Amniotic stem cell (primary cell): ENCODE data around the gene SCAF1.

Experiments used
- DNase-seq: peaks from one replicate; lab custom pipeline; 2025; lab: John Stamatoyannopoulos, UW

SCAF1 gene

GRCh38 chr19:49666120-49666444, 24.1 kb downstream of the SCAF1 start:
- no peak for DNase-seq

DNA sequence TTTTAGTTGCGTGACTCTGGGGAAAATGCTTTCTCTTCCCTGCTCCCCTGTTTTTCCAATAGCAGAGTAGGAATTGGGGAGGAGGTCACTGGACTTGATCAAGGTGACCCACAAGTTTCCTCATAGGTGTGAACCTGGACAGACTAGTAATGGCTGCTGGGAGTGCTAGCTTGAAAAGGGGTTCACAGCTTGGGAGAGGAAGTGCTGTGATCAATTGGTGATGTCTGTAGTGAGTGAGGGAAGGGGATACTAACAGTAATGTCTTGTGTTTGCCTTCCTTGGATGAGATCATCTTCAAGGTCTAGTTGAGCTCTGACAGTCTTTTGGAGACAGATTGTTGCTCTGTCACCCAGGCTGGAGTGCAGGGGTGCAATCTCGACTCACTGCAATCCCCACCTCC, 25.5 kb downstream of the SCAF1 start:
- DNase-seq, result no peak

GRCh38 chr19:49669516-49669915, 27.5 kb downstream of the SCAF1 start:
- no peak for DNase-seq

DNA sequence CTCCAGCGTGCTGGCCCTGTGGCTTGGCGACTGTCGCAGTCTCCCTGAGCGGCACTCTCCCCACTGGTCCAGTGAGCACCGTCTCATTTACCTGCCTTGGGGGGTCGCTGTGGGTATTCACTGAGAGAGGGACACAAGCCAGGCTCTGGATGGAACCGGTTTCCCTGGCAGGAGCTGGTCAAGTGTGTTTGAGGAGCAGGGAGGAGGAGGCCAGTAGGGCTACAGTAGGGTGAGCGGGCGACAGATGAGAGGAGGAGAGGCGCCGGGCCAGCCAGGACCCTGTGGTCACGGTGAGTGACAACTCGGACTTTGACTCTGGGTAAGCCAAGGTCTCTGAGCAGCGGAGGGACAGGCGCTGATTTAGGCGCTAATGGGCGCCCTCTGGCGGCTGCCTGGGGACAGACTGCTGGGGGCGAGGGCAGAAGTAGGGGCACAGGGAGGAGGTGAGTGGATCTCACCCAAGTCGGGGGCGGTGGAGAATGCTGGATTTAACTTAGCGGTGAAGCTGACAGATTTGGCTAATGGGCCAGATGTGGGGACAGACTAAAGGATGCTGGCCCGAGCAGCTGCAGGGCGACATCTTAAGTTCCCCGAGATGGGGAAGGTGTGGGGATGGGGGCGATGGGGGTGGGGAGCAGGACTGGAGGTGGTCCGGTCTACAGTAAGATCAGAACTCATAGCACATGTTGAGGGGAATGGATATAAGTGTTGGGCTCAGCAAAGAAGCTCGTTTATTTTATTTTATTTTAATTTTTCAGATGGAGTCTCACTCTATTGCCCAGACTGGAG, 30.3 kb downstream of the SCAF1 start:
- DNase-seq, result peak; percentile 44

GRCh38 chr19:49676136-49676783, 34.3 kb downstream of the SCAF1 start:
- DNase-seq, result peak; percentile 81

GRCh38 chr19:49676784-49677230, 34.8 kb downstream of the SCAF1 start:
- peak; percentile 100 for DNase-seq

- no peak for DNase-seq
Measured at GRCh38 chr19:49677231-49677900, 35.4 kb downstream of the SCAF1 start, which contains the start of gene PRMT1. Gene PRMT1, plus strand, starts transcription at chr19:49677271. Its CDS starts 10 bp downstream, at chr19:49677281.

DNA sequence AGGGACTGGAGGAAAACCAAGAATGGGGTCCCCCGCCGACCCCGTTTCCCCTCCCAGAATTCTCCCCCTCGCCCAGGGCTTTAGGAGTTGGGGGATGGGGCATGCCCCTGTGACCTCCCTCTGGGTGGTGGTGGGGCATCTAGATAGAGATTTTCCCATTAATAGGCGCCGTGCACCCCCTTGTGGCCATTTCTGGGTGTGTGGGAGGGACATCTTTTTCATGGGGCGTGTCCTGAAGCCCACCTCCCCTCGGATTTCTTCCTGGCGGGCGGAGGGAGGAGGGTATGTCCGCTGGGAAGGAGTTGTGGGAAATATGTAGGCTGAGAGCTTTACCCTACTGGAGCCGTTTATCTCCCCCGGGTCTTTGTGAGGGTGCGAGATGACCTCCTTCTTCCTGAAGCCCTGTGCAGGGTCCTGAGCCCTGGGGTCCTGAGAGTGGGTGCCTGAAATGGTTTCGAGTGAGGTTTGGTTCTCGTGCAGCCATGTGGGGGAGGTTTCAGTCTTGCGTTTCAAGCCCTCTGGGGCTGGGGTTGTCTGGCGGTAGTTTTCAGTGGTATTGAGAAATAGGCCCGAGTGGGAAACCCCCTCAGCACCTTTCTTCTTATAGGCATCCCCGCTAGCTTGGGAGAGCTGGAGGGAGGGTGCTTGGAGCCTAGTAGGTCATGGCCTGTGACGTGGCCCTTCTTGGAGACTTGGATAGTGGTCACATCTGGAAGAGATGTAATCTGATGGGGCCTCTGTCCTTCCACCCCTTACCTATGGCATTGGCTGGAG, 36.1 kb downstream of the SCAF1 start:
- DNase-seq, result no peak

DNA sequence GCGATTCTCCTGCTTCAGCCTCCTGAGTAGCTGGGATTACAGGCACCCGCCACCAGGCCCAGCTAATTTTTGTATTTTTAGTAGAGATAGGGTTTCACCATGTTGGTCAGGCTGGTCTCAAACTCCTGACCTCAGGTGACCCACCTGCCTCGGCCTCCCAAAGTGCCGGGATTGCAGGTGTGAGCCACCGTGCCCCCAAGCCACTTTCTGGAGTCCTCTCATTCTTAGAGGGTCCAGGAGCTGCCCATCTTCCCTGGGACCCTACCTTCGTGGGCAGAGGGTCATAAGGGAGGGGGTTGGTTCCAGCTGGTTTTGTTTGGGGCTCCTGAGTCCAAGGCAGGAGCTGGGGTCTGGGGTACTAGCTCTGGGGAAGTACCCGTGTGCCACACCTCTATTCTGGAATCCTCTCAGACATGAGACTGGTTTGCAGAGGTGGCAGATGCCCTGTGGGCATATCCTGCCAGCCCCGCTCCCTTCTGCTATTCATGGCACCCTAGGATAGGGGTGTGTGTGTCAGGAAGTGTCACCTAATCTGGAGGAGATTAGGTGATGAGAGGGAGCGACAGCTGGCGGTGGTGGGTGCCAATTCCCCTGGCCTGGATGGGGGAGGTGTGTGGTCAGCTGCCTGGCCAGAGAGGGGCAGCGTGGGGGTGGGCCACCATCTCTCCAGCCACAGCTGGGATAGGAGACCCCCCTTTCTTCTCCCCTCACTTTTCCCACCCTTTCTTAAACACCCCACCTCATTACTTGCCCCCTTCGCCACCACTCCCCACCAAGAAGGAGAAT, 37.2 kb downstream of the SCAF1 start:
- DNase-seq, result no peak

- DNase-seq, result no peak
Measured at GRCh38 chr19:49679771-49680413, 37.9 kb downstream of the SCAF1 start.

DNA sequence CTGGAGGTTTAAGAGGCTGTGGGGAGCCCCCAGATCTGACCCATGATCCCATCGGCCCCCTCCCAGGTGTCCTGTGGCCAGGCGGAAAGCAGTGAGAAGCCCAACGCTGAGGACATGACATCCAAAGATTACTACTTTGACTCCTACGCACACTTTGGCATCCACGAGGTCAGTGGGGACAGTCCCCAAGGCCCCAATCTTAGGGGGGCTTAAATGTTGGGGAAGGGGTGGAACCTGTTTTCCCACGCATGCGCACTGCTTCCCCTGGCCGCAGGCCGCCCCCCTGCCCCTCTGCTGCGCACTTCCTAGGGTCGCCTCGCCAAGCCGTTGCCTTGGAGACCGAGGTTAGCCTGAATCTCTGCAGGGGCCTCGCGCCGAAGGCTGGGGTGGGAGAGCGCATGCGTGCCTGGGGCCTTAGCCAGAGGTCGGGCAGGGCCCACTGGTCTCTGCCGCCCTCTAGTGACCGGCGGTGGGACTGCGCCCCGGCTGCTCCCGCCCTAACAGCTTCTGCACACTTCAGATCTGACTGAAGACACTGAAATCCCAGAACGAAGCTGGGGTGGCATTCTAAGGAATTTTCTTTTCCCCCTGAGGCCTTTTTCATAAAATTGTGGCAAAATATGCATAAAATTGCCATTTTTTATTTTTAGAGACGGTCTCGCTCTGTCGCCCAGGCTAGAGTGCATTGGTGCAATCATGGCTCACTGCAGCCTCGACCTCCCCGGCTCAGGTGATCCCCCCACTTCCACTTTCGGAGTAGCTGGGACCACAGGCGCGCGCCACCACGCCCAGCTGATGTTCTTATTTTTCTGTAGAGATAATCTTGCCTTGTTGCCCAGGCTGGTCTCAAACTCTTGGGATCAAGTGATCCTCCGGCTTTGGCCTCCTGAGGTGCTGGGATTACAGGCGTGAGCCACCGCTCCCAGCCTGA, 38.7 kb downstream of the SCAF1 start:
- peak; percentile 49 for DNase-seq

- DNase-seq, result no peak
Measured at GRCh38 chr19:49681830-49682229, 39.8 kb downstream of the SCAF1 start.

DNA sequence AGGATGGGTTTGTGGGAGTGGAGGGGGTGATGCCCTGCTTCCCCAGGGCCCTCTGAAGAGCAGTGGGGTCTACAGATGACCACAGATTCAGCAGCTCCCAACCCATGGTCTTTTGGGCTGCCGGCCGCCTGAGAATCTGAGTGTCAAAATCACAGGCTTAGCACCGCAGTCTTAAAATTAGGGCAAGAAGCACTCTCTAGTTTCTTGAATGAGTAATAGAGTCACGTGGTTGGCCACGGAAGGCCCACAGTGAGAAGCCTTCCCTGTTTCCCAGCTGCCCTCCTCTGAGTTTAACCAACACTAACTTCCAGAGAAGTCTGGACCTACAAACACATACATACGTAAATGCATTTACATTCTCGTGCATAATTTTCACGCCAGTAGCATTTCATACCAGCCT, 40.3 kb downstream of the SCAF1 start:
- DNase-seq, result no peak

DNA sequence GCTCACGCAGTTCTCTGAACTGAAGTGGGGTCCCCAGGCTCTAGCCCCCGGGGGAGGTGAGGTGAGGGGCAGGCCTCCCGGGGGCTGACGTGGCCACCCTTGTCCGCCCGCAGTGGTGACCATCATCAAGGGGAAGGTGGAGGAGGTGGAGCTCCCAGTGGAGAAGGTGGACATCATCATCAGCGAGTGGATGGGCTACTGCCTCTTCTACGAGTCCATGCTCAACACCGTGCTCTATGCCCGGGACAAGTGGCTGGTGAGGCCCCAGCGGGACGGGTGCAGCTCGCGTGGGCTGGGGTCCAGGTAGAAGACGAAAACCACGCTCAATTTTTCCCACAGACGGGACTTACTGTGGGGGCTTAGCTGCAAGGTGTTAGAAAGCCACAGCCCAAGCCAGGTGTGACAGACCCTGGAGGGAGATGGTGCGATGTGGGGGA, 41.8 kb downstream of the SCAF1 start:
- no peak for DNase-seq

GRCh38 chr19:49684251-49684982, 42.4 kb downstream of the SCAF1 start:
- DNase-seq, result no peak

DNA sequence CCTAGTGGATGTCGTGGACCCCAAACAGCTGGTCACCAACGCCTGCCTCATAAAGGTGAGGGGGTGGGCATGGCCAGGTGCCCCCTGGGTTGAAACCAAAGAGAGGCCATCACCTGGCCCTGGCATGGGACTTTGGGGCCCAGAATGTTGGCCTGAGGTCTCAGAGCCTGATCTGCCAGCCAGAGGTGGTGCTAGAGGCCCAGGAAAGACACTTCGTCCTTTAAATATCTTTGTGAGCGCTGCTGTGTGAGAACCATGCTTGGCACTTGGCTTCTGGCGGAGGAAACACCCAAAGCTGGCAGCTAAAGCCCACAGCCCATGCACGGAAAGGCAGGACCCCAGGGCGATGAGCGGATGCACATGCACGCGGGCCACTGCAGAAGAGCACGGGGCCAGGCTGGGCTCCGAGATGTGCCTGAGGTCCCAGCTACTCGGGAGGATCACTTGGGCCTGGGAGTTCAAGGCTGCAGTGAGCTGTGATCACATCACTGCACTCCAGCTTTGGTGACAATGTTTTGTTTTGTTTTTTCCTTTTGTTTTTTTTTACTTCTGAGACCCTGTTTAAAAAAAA, 43.1 kb downstream of the SCAF1 start:
- DNase-seq, result no peak

DNA sequence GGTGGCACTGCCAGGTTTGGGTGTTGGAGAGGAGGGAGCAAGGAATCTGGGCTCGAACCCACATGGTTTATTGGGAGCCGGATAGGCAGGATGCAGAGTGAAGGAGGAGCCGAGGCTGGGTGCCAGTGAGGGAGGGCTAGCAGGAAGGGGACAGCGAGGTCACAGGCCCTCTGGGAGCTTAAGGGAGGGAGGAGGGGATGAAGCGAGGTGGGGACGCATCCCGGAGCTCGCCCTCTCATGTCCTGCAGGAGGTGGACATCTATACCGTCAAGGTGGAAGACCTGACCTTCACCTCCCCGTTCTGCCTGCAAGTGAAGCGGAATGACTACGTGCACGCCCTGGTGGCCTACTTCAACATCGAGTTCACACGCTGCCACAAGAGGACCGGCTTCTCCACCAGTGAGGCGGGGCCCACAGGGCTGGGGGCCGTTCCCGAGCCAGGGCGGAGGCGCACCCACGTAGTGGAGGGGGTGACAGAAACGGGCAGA, 43.9 kb downstream of the SCAF1 start:
- no peak for DNase-seq

DNA sequence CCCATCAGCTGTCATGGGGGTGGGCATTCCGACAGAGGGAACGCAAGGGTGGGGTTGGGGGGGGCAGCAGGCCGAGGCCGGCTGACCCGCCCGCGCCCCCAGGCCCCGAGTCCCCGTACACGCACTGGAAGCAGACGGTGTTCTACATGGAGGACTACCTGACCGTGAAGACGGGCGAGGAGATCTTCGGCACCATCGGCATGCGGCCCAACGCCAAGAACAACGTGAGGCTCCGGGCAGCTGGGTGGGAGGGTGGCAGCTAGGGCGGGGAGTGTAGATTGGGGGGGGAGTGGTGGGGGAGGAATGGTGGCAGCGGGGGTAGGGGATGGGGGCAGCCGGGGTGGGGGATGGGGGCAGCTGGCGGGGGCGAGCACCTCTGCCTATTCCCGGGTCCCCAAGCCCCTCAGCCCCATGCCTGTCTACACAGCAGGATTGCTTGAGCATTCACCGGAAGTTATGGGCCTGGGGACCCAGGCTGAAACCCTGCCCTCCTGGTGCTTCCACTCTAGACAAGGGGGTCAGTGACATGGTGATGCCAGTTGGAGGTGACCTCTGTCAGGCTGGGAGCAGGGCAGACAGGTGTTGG, 44.6 kb downstream of the SCAF1 start:
- DNase-seq, result no peak
